22Rv1 (cell line): ENCODE results near the gene GSTA4.
"Not testable (repeated sequence)": the region's sequence is repeated elsewhere in the genome, so short reads cannot be mapped to it uniquely, and the experiment has no call there.

Experiments used
- ZFX ChIP-seq: fragments of 450-650 bp; IDR thresholded peaks from 2 replicates; pipeline ENCODE4 v1.6.1; 2017; ENCODE audit warnings: antibody characterized with exemption, borderline replicate concordance
- TF ChIP-seq, protein P1 (sequence below): fragments of 450-650 bp; IDR thresholded peaks from 2 replicates; pipeline ENCODE4 v1.5.1; 2017; ENCODE audit warnings: mild to moderate bottlenecking

DNA sequence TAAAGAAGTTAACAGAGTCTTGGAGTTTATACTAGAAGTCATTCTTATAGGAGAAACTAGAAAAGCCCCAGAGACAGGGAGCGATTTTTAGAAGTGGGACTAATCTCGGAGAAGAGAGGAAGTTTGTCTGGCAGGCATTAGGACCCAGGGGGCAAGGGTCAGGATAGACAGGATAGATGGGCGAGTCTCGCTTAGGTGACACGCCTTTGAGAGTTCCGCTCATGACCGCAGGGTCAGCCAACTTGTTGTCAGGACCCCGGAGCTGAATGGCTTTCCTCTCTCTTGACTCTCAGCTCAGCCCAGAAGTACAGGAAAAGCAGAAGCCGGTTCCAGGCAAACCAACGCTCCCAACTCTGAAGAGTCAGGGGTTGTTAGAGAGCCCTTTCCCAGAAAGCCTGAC lies 34.1 kb downstream of the GSTA4 start:
- TF ChIP-seq, protein P1, sequence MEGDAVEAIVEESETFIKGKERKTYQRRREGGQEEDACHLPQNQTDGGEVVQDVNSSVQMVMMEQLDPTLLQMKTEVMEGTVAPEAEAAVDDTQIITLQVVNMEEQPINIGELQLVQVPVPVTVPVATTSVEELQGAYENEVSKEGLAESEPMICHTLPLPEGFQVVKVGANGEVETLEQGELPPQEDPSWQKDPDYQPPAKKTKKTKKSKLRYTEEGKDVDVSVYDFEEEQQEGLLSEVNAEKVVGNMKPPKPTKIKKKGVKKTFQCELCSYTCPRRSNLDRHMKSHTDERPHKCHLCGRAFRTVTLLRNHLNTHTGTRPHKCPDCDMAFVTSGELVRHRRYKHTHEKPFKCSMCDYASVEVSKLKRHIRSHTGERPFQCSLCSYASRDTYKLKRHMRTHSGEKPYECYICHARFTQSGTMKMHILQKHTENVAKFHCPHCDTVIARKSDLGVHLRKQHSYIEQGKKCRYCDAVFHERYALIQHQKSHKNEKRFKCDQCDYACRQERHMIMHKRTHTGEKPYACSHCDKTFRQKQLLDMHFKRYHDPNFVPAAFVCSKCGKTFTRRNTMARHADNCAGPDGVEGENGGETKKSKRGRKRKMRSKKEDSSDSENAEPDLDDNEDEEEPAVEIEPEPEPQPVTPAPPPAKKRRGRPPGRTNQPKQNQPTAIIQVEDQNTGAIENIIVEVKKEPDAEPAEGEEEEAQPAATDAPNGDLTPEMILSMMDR = not testable (repeated sequence)
- TF ChIP-seq ZFX = not testable (repeated sequence)
